Glutamatergic neuron (in vitro differentiated cells): ENCODE measurements around the gene EGLN1. TPM values are rescaled to one million over a fixed set of nuclear protein-coding genes. Genes with fewer than 3 reads are reported as not detected.

Experiments
- DNase-seq: peaks from one replicate; pipeline ENCODE4 v3.0.0; 2022
- H3K27ac Mint-ChIP-seq: one replicate; pipeline ENCODE4 v1.8.0; 2020; ENCODE audit warnings: mild to moderate bottlenecking, mixed read lengths, inconsistent platforms; ENCODE audit not compliant: unreplicated experiment
- H3K27me3 Mint-ChIP-seq: one replicate; pipeline ENCODE4 v1.8.0; 2020; ENCODE audit warnings: mild to moderate bottlenecking, moderate library complexity, mixed read lengths, inconsistent platforms; ENCODE audit not compliant: unreplicated experiment
- H3K36me3 Mint-ChIP-seq: one replicate; pipeline ENCODE4 v1.8.0; 2020; ENCODE audit warnings: mild to moderate bottlenecking, mixed read lengths, inconsistent platforms; ENCODE audit not compliant: unreplicated experiment
- H3K4me1 Mint-ChIP-seq: one replicate; pipeline ENCODE4 v1.8.0; 2020; ENCODE audit warnings: mild to moderate bottlenecking, low read depth, mixed read lengths, inconsistent platforms; ENCODE audit not compliant: unreplicated experiment
- H3K4me3 Mint-ChIP-seq: one replicate; pipeline ENCODE4 v1.8.0; 2020; ENCODE audit warnings: mild to moderate bottlenecking, mixed read lengths, inconsistent platforms; ENCODE audit not compliant: unreplicated experiment
- H3K9me3 Mint-ChIP-seq: one replicate; pipeline ENCODE4 v1.8.0; 2020; ENCODE audit warnings: mild to moderate bottlenecking, moderate library complexity, mixed read lengths, inconsistent platforms; ENCODE audit not compliant: unreplicated experiment
- CTCF ChIP-seq: fragments of 200-600 bp; sonication (generic); IDR thresholded peaks from one replicate; pipeline ENCODE4 v1.5.0; 2021; ENCODE audit not compliant: partially characterized antibody, unreplicated experiment
- total RNA-seq: library from RNA; stranded (reverse); fragmentation: NEBNext Ultra II Directional; extraction: Animal tissue kit (Norgen Biotek cat#: 25700); gene quantifications from one replicate; pipeline ENCODE4 v1.2.1, GENCODE V29; 2021; ENCODE audit not compliant: unreplicated experiment

Gene EGLN1
- total RNA-seq, 1 donor from 2014 or later: 12.3 TPM

GRCh38 chr1:231348442-231348841, 73.6 kb downstream of the EGLN1 start:
- H3K36me3 Mint-ChIP-seq: no peaks in the 10 kb centered on the region

GRCh38 chr1:231347961-231348360, 74.1 kb downstream of the EGLN1 start:
- Mint-ChIP-seq H3K9me3 (no peaks in the 10 kb centered on the region), H3K27ac (no peak overlapping the region), H3K4me3 (no peak overlapping the region), H3K27me3 (no peaks in the 10 kb centered on the region), H3K36me3 (no peaks in the 10 kb centered on the region), H3K4me1 (no peaks in the 10 kb centered on the region)
- DNase-seq: no peak
- TF ChIP-seq CTCF: no peak

More at GRCh38 chr1:231348442-231348841, 73.6 kb downstream of the EGLN1 start:
- H3K27me3 Mint-ChIP-seq: no peaks in the 10 kb centered on the region
- H3K4me1 Mint-ChIP-seq: no peaks in the 10 kb centered on the region
- no peaks in the 10 kb centered on the region for H3K9me3 Mint-ChIP-seq
- TF ChIP-seq CTCF: no peak
- DNase-seq: no peak
- no peak overlapping the region for H3K27ac Mint-ChIP-seq
- H3K4me3 Mint-ChIP-seq: no peak overlapping the region

GRCh38 chr1:231340328-231341013, 81.6 kb downstream of the EGLN1 start:
- no peak for TF ChIP-seq CTCF
- H3K9me3 Mint-ChIP-seq: peaks cover 19% of the 10 kb centered on the region
- no peak overlapping the region for H3K27ac Mint-ChIP-seq
- no peak overlapping the region for H3K4me3 Mint-ChIP-seq
- H3K27me3 Mint-ChIP-seq: peaks cover 11% of the 10 kb centered on the region
- peaks cover 24% of the 10 kb centered on the region for H3K4me1 Mint-ChIP-seq
- no peak for DNase-seq
- H3K36me3 Mint-ChIP-seq: peaks cover 4% of the 10 kb centered on the region

GRCh38 chr1:231338270-231339128, 83.6 kb downstream of the EGLN1 start, which contains the start of gene SPRTN:
Gene SPRTN (plus strand): TSS chr1:231338293. CDS start chr1:231338384, 91 bp downstream.
- Mint-ChIP-seq H3K4me1 (peaks cover 31% of the 10 kb centered on the region), H3K9me3 (peaks cover 19% of the 10 kb centered on the region), H3K4me3 (peak within 1 kb of the TSS; percentile 95), H3K36me3 (peaks cover 4% of the 10 kb centered on the region), H3K27me3 (peaks cover 11% of the 10 kb centered on the region), H3K27ac (peak within 1 kb of the TSS; percentile 97)
- TF ChIP-seq CTCF: no peak
- peak; percentile 64 for DNase-seq
